Endothelial cell of hepatic sinusoid (primary cell): Measurements from ENCODE around the gene BANF2.
"Not testable (repeated sequence)": the region's sequence is repeated elsewhere in the genome, so short reads cannot be mapped to it uniquely, and the experiment has no call there.

ENCODE experiments used
- in situ Hi-C: cut with HindIII; loops from 2 replicates; pipeline ENCODE4 v1.10.0; 2017; ENCODE audit warnings: low sequenced_read_pairs

The BANF2 gene

DNA sequence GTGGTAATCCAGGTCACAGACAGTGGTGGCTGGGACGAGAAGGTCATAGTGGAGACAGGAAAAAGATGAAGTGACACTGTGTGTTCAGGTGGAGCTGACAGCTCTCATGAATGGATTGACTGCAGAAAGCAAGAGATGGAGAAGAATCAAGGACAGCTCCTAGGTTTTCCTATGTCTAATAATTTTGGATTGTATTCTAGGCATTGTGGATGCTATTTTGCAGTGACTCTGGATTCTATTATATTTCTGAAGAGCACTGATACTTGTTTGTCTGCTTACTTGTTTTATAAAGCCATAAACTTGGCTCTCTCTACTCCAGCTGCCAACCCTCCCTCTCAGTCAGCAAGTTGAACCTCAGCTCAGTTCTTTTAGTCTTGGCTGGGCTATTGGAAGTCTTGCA, 58.7 kb downstream of the BANF2 start:
- in situ Hi-C loops = no loop called here

DNA sequence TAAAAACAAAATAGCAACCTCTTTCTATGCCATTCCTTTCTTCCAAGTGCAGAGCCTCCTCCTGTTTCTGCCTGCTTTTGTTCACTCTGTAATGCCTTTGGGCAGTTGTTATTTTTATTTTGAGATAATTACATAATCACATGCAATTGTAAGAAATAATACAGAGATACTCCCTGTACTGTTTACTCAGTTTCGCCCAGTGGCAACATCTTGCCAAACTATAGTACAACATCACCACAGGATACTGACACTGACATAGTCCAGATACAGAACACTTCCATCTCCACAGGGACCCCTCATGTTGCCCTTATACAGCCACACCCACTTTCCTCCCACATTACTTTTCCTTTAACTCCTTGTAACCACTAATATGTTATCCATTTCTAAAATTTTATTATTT, 59.7 kb downstream of the BANF2 start:
- in situ Hi-C loops = no loop called here

DNA sequence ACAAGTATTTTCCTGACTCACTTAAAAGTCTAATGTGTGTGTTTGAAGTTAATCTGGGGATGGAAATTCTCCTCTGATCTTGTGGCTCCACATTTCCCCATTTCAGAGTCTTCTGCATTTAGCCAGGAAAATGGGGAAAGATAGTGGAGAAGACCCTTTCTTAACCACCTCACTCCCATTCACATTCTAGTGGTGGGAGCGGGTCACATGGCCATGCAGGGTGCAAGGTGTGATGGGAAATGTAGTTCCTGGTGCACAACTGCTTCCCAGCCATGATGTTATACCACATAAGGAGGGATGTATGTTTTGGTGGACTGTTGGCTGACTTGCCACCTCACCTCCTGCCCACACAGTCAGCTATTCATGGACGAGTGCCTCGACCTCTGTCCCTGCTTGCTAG, 61.8 kb downstream of the BANF2 start:
- in situ Hi-C loops = no loop called here

DNA sequence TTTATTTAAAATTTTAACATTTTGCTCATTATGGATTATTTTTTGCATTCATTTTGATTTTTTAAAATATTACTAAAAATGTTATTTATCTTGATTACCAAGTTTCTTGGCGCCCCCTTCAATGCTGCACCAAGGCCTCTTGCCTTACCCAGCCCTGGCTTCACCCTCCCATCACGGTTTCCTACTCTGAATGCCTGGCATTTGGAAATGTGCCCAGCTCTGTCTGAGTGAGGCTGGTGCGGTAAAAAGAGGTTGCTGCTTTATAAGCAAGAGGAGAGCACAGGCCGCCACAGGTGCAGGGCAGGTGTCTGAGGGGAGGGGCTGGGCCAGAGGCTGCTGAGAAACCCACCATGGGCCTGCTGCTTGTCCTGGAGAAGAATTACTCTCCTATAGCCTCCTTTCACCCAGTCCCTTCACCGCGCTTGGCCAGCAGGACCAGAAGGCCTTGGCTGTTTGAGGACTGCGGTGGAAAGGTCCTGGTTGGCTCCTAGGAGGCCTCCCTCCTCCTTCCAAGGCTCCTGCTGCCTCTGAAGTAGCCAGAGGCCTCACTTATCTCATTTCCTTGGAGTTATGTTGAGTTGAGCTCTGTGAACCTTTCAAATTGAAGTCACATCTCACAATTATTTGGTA, 62.6 kb downstream of the BANF2 start:
- in situ Hi-C loops = no loop called here

DNA sequence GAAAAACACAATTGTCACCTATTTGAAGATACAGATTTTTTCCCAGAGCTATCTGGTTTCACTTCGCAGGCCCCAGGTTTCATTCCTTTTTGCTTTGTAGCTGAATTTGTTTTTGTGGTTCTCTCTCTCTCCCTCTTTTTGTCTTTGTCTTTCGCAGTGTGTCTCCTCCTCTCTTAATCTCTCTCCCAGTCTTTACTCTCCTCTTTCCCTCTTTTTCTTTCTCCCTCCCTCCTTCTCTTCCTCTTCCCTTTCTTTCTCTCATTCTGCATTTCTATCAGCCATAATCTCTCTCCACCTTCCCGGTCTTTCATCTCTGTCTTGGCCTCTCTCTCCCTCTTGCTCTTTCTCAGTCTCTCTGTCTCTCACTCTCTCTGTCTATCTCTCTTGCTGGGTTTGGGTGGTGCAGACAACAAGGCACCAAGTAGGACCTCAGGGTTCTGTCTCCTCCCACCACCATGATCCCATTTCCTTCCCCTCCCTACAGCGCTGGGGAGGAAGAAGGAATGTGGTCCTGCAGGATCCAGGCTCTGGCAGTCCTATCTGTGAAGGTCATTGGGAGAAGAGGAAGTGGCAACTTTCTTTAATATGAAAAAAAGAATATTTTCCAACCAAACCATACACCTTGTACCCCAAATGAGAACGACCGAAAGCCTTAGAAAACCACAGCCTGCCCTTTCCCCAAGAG, 63.2 kb downstream of the BANF2 start:
- in situ Hi-C loops = no loop called here

DNA sequence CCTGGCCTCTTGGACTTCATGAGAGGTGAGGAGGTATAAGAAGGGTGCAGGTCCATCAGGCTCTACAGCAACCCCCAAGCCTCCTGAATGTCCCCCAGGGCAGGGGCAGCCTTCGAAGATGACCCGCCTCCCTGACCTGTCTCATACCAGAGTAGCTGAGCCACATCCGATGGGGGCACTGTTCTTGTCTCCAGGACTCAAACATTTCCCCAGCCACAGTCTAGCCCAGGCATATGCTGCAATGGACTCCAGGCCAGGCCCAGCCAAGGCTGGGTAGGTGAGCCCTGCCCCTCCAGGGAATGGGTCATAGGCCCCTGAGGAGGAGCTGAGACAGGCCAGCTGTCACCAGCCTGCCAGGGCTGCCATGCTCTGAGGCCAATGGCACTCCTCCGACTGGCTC, 65.3 kb downstream of the BANF2 start:
- in situ Hi-C loops = loop anchor here (5.0 kb wide), 2 partner anchors 52 to 58 kb away; no protein-coding TSS in a partner anchor

DNA sequence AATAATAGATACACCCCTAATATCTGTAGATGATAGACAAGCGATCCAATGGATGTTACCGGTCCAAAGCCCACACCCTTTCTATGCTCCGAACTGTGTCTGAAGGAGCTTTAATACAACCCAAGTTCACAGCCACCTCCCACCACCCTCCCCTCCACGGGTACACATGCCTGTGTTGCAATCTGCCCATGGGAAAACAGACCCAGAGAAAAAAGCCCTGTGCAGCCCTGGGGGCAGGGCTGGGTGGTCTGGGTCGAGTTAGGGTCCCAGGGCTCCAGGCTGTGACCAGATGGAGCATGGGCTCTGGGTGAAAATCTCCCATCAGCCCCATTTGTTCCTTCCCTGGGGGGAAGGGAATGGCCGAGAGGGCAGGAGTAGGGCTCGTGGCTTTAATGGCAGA, 65.8 kb downstream of the BANF2 start:
- in situ Hi-C loops = loop anchor here (5.0 kb wide), 2 partner anchors 52 to 58 kb away; no protein-coding TSS in a partner anchor

DNA sequence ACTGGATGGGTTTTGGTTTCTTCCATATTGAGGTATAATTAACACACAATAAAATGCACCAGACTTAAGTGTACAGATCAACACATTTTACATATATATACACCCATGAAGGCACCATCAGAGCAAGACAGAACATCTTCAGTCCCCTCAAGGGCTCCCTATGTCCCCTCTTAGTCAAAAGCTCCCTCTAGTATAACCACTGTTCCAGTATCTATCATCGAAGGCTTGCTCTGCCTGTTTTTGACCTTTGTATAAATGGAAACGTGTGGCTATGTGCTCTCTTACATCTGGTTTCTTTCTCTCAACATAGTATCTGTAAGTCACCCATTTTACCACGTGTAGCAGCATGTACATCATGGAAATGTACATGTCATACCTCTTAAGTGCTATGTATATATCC, 66.5 kb downstream of the BANF2 start:
- in situ Hi-C loops = loop anchor here (5.0 kb wide), 2 partner anchors 51 to 59 kb away; no protein-coding TSS in a partner anchor

DNA sequence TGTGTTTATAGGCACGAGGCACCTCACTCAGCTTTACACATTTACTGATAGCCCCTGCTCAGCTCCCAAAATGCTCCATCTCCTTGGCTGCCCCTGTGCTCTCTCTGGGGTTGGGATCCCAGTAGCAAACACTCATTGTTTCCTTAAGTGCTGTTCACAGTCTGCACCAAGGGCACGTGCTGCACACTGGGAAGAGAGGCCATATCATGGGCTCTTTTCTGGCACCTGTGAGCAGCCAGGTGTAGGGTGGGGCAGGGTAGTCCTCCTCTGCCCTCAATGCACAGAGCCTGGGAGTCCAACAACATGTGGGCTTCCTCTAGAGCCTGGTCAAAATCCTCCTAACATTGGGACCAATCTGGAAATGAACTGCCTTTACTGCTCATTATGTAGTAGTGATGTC, 67.9 kb downstream of the BANF2 start:
- in situ Hi-C loops = loop anchor here (5.0 kb wide), 2 partner anchors 50 to 60 kb away; no protein-coding TSS in a partner anchor

DNA sequence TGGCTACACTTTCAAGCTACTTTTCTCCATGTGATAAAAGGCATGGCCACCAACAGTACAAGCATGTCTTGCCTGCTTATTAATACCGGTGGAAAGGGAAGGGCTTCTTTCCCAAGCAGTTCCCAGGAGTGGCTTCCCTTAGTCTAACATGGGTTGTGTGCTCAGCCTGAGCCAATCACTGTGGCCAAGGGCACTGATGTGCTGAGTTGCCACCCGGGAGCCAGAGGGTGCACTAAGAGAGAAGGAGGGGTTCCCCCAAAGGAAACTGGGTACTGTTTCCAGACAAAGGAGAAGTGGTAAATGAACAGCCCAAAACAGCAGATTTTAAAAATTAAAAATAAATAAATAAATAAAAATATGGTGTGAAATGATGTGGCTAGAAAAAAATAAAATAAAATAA, 68.5 kb downstream of the BANF2 start:
- in situ Hi-C loops = loop anchor here (5.0 kb wide), 2 partner anchors 49 to 61 kb away; no protein-coding TSS in a partner anchor

DNA sequence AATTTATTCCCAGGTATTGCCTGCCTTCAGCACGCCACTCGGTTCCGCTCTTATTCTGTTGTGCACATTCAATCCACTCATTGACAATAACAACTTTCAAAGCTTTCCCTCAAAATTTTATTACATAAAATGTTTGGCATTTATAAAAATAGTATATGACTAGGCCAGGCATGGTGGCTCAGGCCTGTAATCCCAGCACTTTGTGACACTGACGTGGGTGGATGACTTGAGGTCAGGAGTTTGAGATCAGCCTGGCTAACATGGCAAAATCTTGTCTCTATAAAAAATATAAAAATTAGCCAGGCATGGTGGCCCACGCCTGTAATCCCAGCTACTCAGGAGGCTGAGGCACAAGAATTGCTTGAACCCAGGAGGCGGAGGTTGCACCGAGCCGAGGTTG, 70.0 kb downstream of the BANF2 start:
- in situ Hi-C loops = loop anchor here (5.0 kb wide), 2 partner anchors 48 to 62 kb away; no protein-coding TSS in a partner anchor

DNA sequence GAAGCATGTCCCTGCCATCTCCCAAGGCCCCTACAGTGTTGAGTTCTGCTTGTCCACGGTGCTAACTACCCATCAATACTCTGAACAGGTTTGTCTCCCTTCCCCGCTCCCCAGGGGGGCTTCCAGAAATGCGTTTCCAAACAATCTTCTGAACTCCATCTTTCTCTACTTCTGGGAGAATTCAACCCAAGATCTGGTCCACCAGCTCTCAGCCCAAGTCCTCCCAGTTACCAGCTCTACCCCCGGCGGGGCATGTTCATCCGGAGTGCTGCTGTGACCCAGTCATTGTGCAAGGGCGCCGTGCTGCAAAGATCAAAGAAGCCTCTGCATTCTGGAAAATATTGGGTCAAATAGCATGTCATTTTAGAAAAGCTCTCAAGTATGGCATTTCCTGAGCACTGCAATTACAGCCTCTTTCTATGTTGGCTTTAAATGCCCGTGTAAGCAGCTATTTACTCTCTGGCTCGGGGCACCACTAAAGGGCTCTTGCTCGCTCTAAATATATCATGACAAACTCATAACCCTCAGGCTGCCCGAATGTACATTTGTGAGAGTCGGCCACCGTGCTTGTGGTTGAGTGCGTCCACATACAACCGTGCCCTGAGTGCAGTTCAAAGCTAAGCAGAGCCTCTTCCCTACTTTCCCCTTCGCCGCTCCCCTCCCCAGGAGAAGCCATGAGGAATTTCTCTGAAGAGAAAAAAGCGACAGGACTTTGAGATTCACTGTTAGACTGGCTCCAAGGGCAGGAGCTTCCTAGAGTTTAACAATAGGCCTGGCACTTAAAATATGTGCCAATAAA, 71.6 kb downstream of the BANF2 start:
- in situ Hi-C loops = no loop called here

DNA sequence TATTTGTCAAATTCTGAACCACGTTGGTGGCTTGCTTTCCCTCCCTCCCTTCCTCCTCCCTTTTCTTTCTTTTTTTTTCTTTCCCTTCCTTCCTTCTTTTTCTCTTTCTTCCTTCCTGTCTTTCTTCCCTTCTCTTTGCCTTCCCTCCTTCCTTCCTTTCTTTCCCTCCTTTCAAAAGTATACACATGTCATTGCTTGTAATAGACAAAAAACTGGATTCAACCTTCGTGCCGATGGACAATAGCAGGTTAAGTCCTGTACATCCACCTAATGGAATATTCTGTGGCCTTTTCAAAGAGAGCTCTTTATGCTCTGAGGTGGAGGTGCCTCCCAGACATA, 72.2 kb downstream of the BANF2 start:
- in situ Hi-C loops = no loop called here

DNA sequence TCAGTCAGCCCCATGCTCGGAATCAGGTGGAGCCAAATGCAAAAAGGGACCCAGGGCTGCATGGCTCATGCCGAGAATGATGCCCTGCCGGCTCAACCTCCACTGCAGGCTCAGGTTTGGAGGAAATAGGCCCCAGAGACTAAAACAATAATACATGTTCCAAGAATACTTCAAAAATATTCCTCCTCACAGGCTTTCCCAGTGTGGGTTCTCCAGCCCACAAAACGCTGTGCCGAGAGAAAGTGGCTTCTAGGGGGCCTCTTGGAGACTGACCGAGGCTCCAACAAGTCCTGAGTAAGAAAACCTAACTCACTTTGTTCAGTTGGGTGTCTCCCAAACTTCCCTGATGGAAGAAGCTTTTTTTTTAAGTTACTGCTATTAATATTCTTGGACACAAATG, 73.9 kb downstream of the BANF2 start:
- in situ Hi-C loops = no loop called here

DNA sequence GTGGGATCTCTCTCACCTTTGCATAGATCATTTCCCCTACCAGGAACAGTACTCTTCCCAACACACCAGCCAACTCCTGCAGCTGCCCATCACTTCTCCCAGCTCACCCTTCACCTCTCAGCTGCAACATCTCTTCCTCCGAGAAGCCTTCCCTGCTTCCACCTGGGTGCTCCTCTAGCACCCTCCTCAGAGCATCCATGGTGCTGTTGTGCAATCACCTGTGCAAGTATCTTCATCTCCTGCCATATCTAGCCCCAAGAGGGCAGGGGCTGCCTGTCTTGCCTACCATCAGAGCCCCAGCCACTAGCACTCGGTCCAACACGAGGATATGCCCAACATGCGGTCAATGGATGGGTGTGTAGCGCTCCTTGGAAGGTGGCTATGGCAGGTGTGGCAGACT, 75.8 kb downstream of the BANF2 start:
- in situ Hi-C loops = no loop called here

DNA sequence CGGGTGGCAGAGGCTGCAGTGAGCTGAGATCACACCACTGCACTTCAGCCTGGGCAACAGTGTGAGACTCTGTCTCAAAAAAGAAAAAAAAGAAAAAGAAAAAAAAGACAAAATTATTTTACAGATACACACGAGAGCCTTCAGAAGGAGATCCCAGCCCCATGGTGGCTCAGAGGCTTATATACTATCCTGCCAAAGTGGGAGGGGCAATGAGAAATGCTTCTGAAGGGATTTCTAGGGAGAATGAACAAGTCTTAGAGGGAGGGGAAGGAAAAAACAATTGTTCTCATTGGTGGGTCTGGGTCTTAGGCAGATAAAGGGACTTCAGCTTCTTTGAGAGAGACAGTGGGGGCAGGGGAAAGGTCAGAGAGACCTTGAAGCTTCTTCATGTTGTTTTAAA, 76.8 kb downstream of the BANF2 start:
- in situ Hi-C loops = no loop called here

DNA sequence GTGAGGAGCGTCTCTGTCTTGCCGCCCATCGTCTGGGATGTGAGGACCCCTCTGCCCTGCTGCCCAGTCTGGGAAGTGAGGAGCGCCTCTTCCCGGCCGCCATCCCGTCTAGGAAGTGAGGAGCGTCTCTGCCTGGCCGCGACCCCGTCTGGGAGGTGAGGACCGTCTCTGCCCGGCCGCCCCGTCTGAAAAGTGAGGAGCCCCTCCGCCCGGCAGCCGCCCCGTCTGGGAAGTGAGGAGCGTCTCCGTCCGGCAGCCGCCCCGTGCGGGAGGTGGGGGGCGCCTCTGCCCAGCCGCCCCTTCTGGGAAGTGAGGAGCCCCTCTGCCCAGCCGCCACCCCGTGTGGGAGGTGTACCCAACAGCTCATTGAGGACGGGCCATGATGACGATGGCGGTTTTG, 79.2 kb downstream of the BANF2 start:
- in situ Hi-C loops = not testable (repeated sequence)

DNA sequence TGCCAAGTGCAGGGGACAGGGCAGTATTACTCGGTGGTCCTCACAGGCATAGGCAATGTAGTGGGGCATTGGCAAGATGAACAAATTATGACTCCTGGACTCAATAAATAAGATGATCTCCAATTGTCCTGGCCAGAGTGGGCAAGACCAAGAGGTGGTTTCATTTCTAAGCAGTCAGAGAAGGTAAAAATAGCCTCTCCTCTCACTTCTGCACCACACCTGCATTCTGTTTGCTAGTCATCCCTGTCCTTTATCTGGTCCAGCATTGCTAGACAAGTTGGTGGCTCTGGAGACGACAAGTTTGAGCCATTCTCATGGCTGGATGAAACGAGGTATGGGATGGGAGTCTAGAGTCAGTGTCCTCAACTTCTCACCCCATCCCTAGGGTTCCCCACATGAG, 83.0 kb downstream of the BANF2 start:
- in situ Hi-C loops = no loop called here

DNA sequence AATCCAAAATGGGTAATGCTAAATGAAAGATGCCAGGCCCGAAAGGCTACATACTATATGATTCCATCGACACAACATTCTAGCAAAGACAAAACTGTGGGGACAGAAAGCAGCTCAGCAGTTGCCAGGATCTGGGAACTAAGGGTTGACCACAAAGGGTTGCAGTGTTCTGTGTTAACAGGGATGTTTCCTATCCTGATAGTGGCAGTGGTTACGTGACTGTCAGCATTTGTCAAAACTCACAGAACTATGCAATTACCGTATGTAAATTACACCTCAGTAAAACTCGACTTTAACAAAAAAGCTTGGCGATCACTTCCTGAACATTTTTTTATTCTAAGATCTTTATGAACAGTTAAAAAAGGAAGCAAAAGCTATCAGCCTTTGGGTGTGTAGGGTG, 83.9 kb downstream of the BANF2 start:
- in situ Hi-C loops = no loop called here

DNA sequence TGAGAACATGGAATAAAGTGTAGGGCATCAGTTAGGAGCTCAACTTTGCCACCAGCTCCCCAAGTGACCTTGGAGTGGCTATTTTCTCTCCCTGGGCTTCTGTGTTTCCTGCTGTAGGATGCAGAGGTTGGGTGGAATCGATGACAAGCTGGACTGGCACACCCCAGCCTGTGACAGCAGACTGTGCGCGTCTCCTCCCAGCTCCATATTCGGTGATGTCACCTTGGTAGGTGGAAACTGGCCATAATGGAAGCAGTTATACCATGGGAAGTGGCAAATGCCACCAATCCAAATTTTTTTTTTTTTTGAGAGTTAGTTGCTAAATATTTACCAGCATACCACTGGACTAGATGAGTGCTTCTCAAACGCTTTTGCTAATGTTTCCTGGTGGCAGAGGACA, 85.2 kb downstream of the BANF2 start:
- in situ Hi-C loops = no loop called here
